GM12864 (cell line): ENCODE data around the gene RIT2.

Source experiments
- DNase-seq: peaks from one replicate; pipeline ENCODE4 v3.0.0-alpha.2; 2011; ENCODE audit warnings: low read depth
- H3K4me3 ChIP-seq: 2 replicates; pipeline ENCODE4 v1.5.1; 2011; ENCODE audit warnings: mild to moderate bottlenecking, low read depth, low read length, control low read depth
- CTCF ChIP-seq: IDR thresholded peaks from 2 replicates; pipeline ENCODE4 v1.5.1; 2011; ENCODE audit warnings: low read depth, mild to moderate bottlenecking, moderate library complexity, low read length, control low read depth, inconsistent platforms; ENCODE audit errors: missing control alignments

Gene RIT2

GRCh38 chr18:42854558-42854957, 260.9 kb downstream of the RIT2 start:
- DNase-seq: no peak
- no peak for TF ChIP-seq CTCF
- no peak overlapping the region for H3K4me3 ChIP-seq

GRCh38 chr18:42850174-42851083, 265.1 kb downstream of the RIT2 start:
- no peak for TF ChIP-seq CTCF
- DNase-seq: no peak
- H3K4me3 ChIP-seq: no peak overlapping the region

GRCh38 chr18:42839408-42839807, 276.1 kb downstream of the RIT2 start:
- H3K4me3 ChIP-seq: no peak overlapping the region
- DNase-seq: no peak
- no peak for TF ChIP-seq CTCF

GRCh38 chr18:42838546-42839145, 276.8 kb downstream of the RIT2 start:
- TF ChIP-seq CTCF: no peak
- no peak for DNase-seq
- H3K4me3 ChIP-seq: no peak overlapping the region

- H3K4me3 ChIP-seq: no peak overlapping the region
- no peak for DNase-seq
- no peak for TF ChIP-seq CTCF
Measured at GRCh38 chr18:42830936-42831335, 284.5 kb downstream of the RIT2 start.

GRCh38 chr18:42828881-42829280, 286.6 kb downstream of the RIT2 start:
- DNase-seq: no peak
- TF ChIP-seq CTCF: no peak
- H3K4me3 ChIP-seq: no peak overlapping the region
